GM23338 (cell line): Measurements from ENCODE around the gene SELENON. TPM values are rescaled to one million over a fixed set of nuclear protein-coding genes. Genes with fewer than 3 reads are reported as not detected.

ENCODE experiments used
- ATAC-seq: fragments of 200-7000 bp; cut with Tn5 transposase; 3 replicates; pipeline ENCODE4 v1.9.1; 2020
- DNase-seq: peaks from one replicate; pipeline ENCODE4 v3.0.0-alpha.2; 2015; ENCODE audit warnings: low spot score
- H2AFZ ChIP-seq: fragments of 200-600 bp; sonication (generic); 2 replicates; pipeline ENCODE4 v1.8.0; 2016; ENCODE audit warnings: antibody characterized with exemption, mild to moderate bottlenecking, moderate library complexity
- H3F3A ChIP-seq: fragments of 200-600 bp; sonication (generic); replicated peaks from 2 replicates; pipeline ENCODE4 v1.8.0; 2017; ENCODE audit warnings: antibody characterized with exemption, mixed run types, low read depth
- H3K27ac ChIP-seq: fragments of 200-600 bp; sonication (generic); 2 replicates; pipeline ENCODE4 v1.6.1; 2016; ENCODE audit warnings: low read depth
- H3K27me3 ChIP-seq: fragments of 200-600 bp; sonication (generic); 2 replicates; pipeline ENCODE4 v1.8.0; 2016; ENCODE audit warnings: mild to moderate bottlenecking, mixed run types, moderate library complexity; ENCODE audit not compliant: insufficient read depth
- H3K36me3 ChIP-seq: fragments of 200-600 bp; sonication (generic); 2 replicates; pipeline ENCODE4 v1.8.0; 2016; ENCODE audit warnings: mild to moderate bottlenecking; ENCODE audit not compliant: insufficient read depth
- H3K4me1 ChIP-seq: fragments of 200-600 bp; sonication (generic); 2 replicates; pipeline ENCODE4 v1.8.0; 2016; ENCODE audit warnings: mild to moderate bottlenecking, moderate library complexity; ENCODE audit not compliant: insufficient read depth
- H3K4me2 ChIP-seq: fragments of 200-600 bp; sonication (generic); 2 replicates; pipeline ENCODE4 v1.7.1; 2017; ENCODE audit warnings: mixed run types
- H3K4me3 ChIP-seq: fragments of 200-600 bp; sonication (generic); 2 replicates; pipeline ENCODE4 v1.6.1; 2016; ENCODE audit warnings: mixed run types
- H3K79me2 ChIP-seq: fragments of 200-600 bp; sonication (generic); replicated peaks from 2 replicates; pipeline ENCODE4 v1.8.0; 2017; ENCODE audit warnings: mild to moderate bottlenecking; ENCODE audit not compliant: insufficient read depth
- H3K9me2 ChIP-seq: fragments of 200-600 bp; sonication (generic); 2 replicates; pipeline ENCODE4 v1.8.0; 2017; ENCODE audit not compliant: insufficient read depth
- H4K20me1 ChIP-seq: fragments of 200-600 bp; sonication (generic); replicated peaks from 2 replicates; pipeline ENCODE4 v1.8.0; 2017; ENCODE audit warnings: mild to moderate bottlenecking; ENCODE audit not compliant: insufficient read depth
- H3K27ac Mint-ChIP-seq: 2 replicates; pipeline ENCODE4 v1.8.0; 2020; ENCODE audit warnings: inconsistent platforms, mild to moderate bottlenecking, moderate library complexity, mixed read lengths
- H3K27me3 Mint-ChIP-seq: 3 replicates; pipeline ENCODE4 v1.8.0; 2022; ENCODE audit warnings: low read depth, mild to moderate bottlenecking, moderate library complexity, mixed read lengths, inconsistent platforms; ENCODE audit not compliant: insufficient read depth, poor library complexity
- H3K36me3 Mint-ChIP-seq: 3 replicates; pipeline ENCODE4 v1.8.0; 2021; ENCODE audit warnings: low read depth, mild to moderate bottlenecking, inconsistent platforms, moderate library complexity, mixed read lengths
- H3K4me1 Mint-ChIP-seq: 3 replicates; pipeline ENCODE4 v1.8.0; 2020; ENCODE audit warnings: mild to moderate bottlenecking, inconsistent platforms, mixed read lengths
- H3K4me3 Mint-ChIP-seq: 3 replicates; pipeline ENCODE4 v1.8.0; 2021; ENCODE audit warnings: moderate library complexity, mild to moderate bottlenecking, inconsistent platforms, mixed read lengths
- H3K9me3 Mint-ChIP-seq: 3 replicates; pipeline ENCODE4 v1.8.0; 2020; ENCODE audit warnings: moderate library complexity, mild to moderate bottlenecking, inconsistent platforms, mixed read lengths
- CREB1 ChIP-seq: fragments of 250-450 bp; sonication (Bioruptor Pico); IDR thresholded peaks from 2 replicates; pipeline ENCODE4 v1.5.0; 2020; ENCODE audit warnings: low read depth, mild to moderate bottlenecking, moderate library complexity
- CTCF ChIP-seq, 2 experiments: fragments of 200-600 bp in 1 of 2; sonication (generic) in 1 of 2; conservative IDR thresholded peaks; 2 replicates each; pipeline versions ENCODE4 v1.5.1 to v1.6.1; 2016 to 2017; ENCODE audit warnings: antibody characterized with exemption in 2 of 2, low read depth in 2 of 2, mild to moderate bottlenecking in 2 of 2, moderate library complexity in 1 of 2
- ETS1 ChIP-seq: IDR thresholded peaks from 2 replicates; pipeline ENCODE4 v1.6.1; 2016; ENCODE audit warnings: antibody characterized with exemption
- EZH2 ChIP-seq: fragments of 200-600 bp; sonication (generic); IDR thresholded peaks from one replicate; pipeline ENCODE4 v1.8.0; 2017; ENCODE audit warnings: antibody characterized with exemption, mild to moderate bottlenecking, low read depth; ENCODE audit not compliant: unreplicated experiment
- EZH2phosphoT487 ChIP-seq: fragments of 200-600 bp; sonication (generic); IDR thresholded peaks from one replicate; pipeline ENCODE4 v1.8.1; 2018; ENCODE audit warnings: antibody characterized with exemption; ENCODE audit not compliant: unreplicated experiment
- JUNB ChIP-seq: IDR thresholded peaks from one replicate; pipeline ENCODE4 v1.6.1; 2016; ENCODE audit warnings: antibody characterized with exemption; ENCODE audit not compliant: unreplicated experiment
- NANOG ChIP-seq: IDR thresholded peaks from 2 replicates; pipeline ENCODE4 v1.6.1; 2016; ENCODE audit warnings: antibody characterized with exemption, borderline replicate concordance
- POLR2AphosphoS5 ChIP-seq: IDR thresholded peaks from 2 replicates; pipeline ENCODE4 v1.6.1; 2016; ENCODE audit warnings: antibody characterized with exemption, low read depth
- REST ChIP-seq: IDR thresholded peaks from one replicate; pipeline ENCODE4 v1.6.1; 2018; ENCODE audit warnings: antibody characterized with exemption; ENCODE audit not compliant: unreplicated experiment
- STAT1 ChIP-seq: IDR thresholded peaks from one replicate; pipeline ENCODE4 v1.6.1; 2016; ENCODE audit warnings: antibody characterized with exemption; ENCODE audit not compliant: unreplicated experiment
- ZNF114 ChIP-seq: fragments of 250-450 bp; sonication (Bioruptor Pico); IDR thresholded peaks from 2 replicates; pipeline ENCODE4 v1.5.0; 2020; ENCODE audit warnings: mild to moderate bottlenecking, moderate library complexity
- ZNF331 ChIP-seq: fragments of 250-450 bp; sonication (Bioruptor Pico); IDR thresholded peaks from 2 replicates; pipeline ENCODE4 v1.5.0; 2020; ENCODE audit warnings: low read depth, mild to moderate bottlenecking, moderate library complexity
- ZNF462 ChIP-seq: fragments of 250-450 bp; sonication (Bioruptor Pico); IDR thresholded peaks from 2 replicates; pipeline ENCODE4 v1.5.0; 2020; ENCODE audit warnings: mild to moderate bottlenecking, moderate library complexity
- polyA plus RNA-seq: library from polyadenylated mRNA; unstranded; fragments of >200 nt; fragmentation: Nextera tagmentation; extraction: Ambion mirVana; gene quantifications from 2 replicates; pipeline ENCODE4 v1.2.1, GENCODE V29; 2016
- total RNA-seq: library from RNA; depleted of rRNA; stranded (reverse); fragments of >200 nt; shearing (Covaris generic); gene quantifications from 2 replicates; pipeline ENCODE4 v1.2.3, GENCODE V29; 2014

The SELENON gene
- total and polyA plus RNA-seq, 2 experiments from 2014 or later, result 17.9 to 93.2 TPM

- peaks cover 7% of the 10 kb centered on the region for H3K27me3 Mint-ChIP-seq
- peaks cover 3% of the 10 kb centered on the region; the same call in 2 of the 3 replicates for H3K9me3 Mint-ChIP-seq
- DNase-seq (no peak), ATAC-seq (no peak)
- no peaks in the 10 kb centered on the region; the same call in 1 of the 2 replicates for H3K36me3 ChIP-seq
- no peak overlapping the region for H3K27ac ChIP-seq
- no peaks in the 10 kb centered on the region for H3K27me3 ChIP-seq
- H3K4me3 ChIP-seq, result no peak overlapping the region
- H3F3A ChIP-seq, result 0 out of 2 replicates have a peak, but pooled peaks cover 3% of the 10 kb centered on the region
- no peak overlapping the region for H3K4me3 Mint-ChIP-seq
- peaks cover 96% of the 10 kb centered on the region for H3K79me2 ChIP-seq
- no peak for TF ChIP-seq ZNF462
- TF ChIP-seq REST, result no peak
- no peak for TF ChIP-seq ETS1
- no peak for TF ChIP-seq EZH2phosphoT487
- TF ChIP-seq NANOG, result no peak
- TF ChIP-seq POLR2AphosphoS5, result no peak
- no peak for TF ChIP-seq ZNF331 (CRISPR knock-in tag)
- TF ChIP-seq CTCF (conservative IDR thresholded peaks at IDR 0.05; ENCODE audit: low read depth in 2 of 2), result no peak
- TF ChIP-seq JUNB, result no peak
- no peak for TF ChIP-seq STAT1
- TF ChIP-seq EZH2, result no peak
- no peak for TF ChIP-seq CREB1 (CRISPR knock-in tag)
- no peak for TF ChIP-seq ZNF114 (CRISPR knock-in tag)
- peaks cover 5% of the 10 kb centered on the region; the same call in 2 of the 3 replicates for H3K4me1 Mint-ChIP-seq
- no peaks in the 10 kb centered on the region for H3K9me2 ChIP-seq
- no peak overlapping the region for H2AFZ ChIP-seq
- no peak overlapping the region for H3K4me2 ChIP-seq
- peaks cover 5% of the 10 kb centered on the region; the same call in 1 of the 2 replicates for H3K4me1 ChIP-seq
- no peak overlapping the region for H3K27ac Mint-ChIP-seq
- H3K36me3 Mint-ChIP-seq, result no peaks in the 10 kb centered on the region; the same call in 2 of the 3 replicates
- H4K20me1 ChIP-seq, result peaks cover 31% of the 10 kb centered on the region
These were observed 54.6 kb downstream of the SELENON start for GRCh38 chr1:25854554-25854953.
